ENCODE results near the gene ADAP2.

DNA sequence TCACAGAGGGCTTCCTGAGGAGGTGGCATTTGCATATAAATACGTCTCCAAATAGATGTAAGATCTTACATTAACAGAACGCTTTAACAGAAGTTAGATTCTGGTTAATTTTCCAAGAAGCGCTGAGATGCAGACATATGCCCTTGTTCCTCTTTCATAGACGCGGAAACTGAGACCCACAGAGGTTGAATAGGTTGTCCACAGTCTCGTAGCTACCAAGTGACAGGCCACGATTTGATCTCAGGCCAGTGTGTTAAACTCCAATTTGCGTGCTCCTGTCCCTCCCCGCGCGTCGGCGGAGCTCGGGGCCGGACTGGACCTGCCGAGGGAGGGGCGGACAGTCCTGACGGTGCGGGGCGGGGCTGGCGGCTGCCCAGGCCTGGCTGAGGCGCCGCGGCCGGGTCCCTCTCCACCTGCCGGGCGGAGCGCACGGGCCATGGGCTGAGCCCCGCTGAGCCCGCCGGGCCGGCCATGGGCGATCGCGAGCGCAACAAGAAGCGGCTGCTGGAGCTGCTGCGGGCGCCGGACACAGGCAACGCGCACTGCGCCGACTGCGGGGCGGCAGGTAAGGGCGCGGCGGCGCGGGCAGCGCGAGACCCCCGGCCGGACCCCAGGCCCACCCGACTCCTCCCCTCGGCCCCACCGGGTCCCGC, at the start of gene ADAP2:
- TF ChIP-seq PHF8 (conservative IDR thresholded peaks at IDR 0.05; ENCODE audit: low read depth, low read length) (no peak), CHD1 (IDR thresholded peaks at IDR 0.05; ENCODE audit: low read depth, low read length) (no peak), CTCF (IDR thresholded peaks at IDR 0.05; ENCODE audit: control extremely low read depth in 1 of 3, insufficient read depth in 1 of 3, low read depth in 1 of 3, low read length in 3 of 3) (no peak), BACH1 (IDR thresholded peaks at IDR 0.05; ENCODE audit: low read length) (no peak; the same call in 1 of the 2 replicates), CEBPB (IDR thresholded peaks at IDR 0.05; ENCODE audit: low read depth, low read length) (no peak), CHD2 (IDR thresholded peaks at IDR 0.05; ENCODE audit: low read length) (no peak), POLR2AphosphoS5 (IDR thresholded peaks at IDR 0.05; ENCODE audit: low read depth, low read length) (no peak), USF2 (IDR thresholded peaks at IDR 0.05; ENCODE audit: low read length) (no peak), EZH2 (IDR thresholded peaks at IDR 0.05; ENCODE audit: low read depth, low read length, severe bottlenecking) (no peak), KDM1A (IDR thresholded peaks at IDR 0.05; ENCODE audit: borderline replicate concordance, low read length) (no peak), POLR2A (IDR thresholded peaks at IDR 0.05; ENCODE audit: control extremely low read depth in 1 of 2, low read depth in 2 of 2, low read length in 2 of 2) (no peak), ZNF274 (IDR thresholded peaks at IDR 0.05; ENCODE audit: borderline replicate concordance, extremely low read depth, low read length) (no peak)
- TF ChIP-seq, protein P1, sequence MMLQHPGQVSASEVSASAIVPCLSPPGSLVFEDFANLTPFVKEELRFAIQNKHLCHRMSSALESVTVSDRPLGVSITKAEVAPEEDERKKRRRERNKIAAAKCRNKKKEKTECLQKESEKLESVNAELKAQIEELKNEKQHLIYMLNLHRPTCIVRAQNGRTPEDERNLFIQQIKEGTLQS (IDR thresholded peaks at IDR 0.05; ENCODE audit: insufficient read depth, low read depth, low read length): no peak

Measured in H1 (cell line).